ENCODE results near the gene EPHX1. TPM values are rescaled to one million over a fixed set of nuclear protein-coding genes. Genes with fewer than 3 reads are reported as not detected.

Gene EPHX1
- total RNA-seq, 2 donors from 2014 or later: 58.9 to 113 TPM

DNA sequence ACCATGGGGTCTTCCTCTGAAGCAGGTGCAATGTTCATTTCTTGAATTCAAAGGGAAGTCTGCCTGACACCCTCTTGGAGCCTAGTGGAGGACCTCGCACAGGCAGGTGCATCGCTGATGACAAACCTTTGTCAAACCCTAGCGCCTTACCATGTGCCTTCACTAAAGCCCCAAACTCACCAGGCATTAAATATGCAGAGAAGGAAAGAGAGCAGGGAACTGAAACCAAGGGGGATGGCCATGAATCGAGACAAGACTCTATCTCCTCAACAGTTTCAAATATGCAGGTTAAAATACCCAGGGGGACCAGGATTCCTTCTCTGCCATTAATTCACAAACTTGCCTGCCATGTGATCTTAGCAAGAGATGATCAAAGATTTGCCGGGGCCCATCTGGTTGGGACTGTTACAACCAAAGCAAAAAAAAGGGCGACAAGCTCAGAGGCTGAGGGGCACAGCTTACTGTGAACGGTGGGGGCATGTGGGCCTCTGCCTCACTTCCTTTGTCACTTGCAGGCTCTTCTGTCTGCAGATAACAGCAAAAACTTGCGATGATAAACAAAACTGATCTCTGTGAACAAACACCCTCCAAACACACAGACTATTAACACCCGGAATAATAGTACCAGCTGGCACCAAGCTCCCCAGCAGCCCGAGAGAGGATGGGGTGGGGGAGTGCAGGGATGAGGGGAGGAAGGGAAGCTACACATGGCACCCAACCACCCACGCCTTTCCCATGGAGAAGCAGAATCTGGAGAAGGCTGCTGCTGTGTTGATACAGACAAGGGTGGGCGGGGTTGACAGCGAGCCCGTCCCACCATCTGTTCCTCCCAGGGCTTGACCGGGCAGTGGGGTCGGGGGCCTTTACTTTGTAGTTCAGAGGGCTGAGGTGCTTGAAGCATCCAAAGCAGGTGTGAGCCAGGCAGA, 38.4 kb downstream of the EPHX1 start:
- intact Hi-C loops (cut with DNase I): loop anchor here (5.0 kb wide), 2 partner anchors 76 to 371 kb away; no protein-coding TSS in a partner anchor
- DNase-seq (ENCODE audit: low spot score): no peak

DNA sequence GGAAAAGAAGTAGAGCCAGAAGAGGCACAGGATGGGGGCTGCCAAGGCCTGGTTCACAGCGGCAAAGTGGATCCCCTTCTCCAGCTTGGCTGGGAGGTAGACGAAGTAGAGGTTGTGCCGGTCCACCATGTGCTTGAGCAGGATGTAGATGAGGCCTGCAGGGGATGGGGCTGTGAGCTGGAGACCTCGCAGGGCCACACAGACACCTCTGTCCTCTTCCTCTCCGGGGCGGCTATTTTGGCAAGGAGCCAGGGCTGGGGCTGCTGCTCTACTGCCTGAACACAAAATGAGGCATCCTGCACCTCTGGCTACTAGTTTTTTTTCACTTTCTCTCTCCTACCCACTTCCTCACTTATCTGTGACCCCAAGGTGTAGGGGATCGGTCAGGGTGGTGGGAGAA, 40.0 kb downstream of the EPHX1 start:
- peak; percentile 85 for DNase-seq (ENCODE audit: low spot score)
- intact Hi-C loops (cut with DNase I): loop anchor here (5.0 kb wide), 2 partner anchors 78 to 373 kb away; no protein-coding TSS in a partner anchor

DNA sequence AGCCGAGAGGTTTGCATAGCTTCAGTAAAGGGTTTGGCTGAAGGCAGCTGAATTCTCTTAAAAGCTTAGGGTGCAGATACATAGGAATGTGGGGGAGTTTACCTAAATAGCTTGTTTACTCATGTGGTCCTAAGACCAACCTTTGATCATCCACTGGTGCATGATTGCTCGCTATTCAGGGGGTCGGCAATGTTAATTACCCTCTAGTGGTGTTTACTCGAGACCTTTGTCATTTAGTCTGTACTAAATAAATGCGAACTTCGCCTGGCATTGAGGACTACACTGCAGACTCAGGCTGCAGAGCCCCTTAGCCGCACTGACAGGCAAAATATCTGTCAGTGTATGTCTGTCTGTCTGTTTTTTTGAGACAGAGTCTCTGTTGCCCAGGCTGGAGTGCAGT, 40.4 kb downstream of the EPHX1 start:
- DNase-seq (ENCODE audit: low spot score): no peak
- intact Hi-C loops (cut with DNase I): no loop called here

DNA sequence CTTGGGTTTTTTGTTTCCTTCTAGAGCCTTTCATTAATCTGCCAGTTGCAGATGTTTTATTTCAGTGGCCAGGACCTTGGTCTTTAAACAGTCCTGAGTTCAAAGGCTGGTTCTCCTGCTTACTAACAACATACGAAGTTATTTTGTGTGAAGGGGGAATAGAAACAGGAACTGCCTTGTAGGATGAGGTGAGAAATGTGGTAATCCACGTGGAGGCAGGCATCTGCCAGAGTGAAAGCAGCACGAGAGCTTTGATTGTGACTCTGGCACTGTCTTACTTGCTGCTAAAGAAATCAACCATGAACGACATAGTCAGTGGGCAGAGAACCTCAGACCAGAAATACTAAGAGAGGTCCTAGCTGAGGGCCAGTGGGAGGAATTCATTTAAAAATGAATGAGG, 41.9 kb downstream of the EPHX1 start:
- intact Hi-C loops (cut with DNase I): no loop called here
- no peak for DNase-seq (ENCODE audit: low spot score)

DNA sequence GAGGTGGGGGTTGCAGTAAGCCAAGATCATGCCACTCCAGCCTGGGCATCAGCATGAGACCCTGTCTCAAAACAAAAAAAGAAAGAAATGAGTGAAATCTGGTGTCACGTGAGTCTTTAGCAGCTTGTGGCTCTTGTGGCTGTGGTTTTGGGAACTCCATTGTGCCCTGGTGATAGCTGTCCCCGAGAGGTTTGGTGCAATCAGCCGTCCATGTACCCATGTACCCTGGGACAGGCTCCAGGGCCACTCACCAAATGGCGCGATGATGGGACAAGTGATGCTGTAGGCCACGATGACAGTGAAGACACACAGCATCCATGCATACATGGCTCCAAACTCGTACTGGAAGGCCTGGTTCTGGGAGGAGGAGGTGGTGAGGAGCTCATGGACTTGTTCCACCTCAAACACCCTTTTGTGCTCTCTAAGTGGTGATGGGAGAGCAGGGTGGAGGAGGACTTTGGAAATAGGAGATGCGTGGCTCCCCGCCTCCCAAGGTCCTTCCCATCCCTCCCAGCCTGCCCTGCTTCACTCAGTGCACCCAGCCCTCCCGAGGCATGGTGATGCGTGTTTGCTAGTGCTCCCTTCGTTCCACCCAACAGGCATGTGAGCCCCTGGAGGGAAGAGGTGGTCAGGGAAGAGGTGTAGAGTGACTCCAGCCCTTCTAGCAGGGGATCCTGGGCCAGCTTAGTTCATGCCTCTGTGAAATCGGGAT, 42.6 kb downstream of the EPHX1 start:
- no peak for DNase-seq (ENCODE audit: low spot score)
- intact Hi-C loops (cut with DNase I): no loop called here

DNA sequence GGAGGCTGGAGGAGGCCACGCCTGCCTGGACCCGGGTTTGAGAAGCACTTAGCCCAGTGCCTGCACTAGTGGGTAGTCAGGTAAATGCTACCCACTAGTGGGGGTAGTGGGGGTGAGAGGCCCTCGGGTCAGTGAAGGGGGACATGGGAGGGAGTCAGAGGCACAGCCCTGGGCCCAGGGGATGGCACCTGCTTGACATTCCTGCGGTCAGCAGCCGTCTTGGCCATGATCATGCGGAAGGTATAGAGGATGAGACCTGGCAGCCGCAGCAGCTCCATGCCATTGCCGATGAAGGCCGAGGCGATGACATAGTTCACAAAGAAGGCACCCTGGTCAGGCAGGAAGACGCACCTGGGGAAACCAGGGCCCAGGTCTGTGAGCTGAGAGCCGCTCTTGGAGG, 43.5 kb downstream of the EPHX1 start:
- DNase-seq (ENCODE audit: low spot score): no peak
- intact Hi-C loops (cut with DNase I): no loop called here

DNA sequence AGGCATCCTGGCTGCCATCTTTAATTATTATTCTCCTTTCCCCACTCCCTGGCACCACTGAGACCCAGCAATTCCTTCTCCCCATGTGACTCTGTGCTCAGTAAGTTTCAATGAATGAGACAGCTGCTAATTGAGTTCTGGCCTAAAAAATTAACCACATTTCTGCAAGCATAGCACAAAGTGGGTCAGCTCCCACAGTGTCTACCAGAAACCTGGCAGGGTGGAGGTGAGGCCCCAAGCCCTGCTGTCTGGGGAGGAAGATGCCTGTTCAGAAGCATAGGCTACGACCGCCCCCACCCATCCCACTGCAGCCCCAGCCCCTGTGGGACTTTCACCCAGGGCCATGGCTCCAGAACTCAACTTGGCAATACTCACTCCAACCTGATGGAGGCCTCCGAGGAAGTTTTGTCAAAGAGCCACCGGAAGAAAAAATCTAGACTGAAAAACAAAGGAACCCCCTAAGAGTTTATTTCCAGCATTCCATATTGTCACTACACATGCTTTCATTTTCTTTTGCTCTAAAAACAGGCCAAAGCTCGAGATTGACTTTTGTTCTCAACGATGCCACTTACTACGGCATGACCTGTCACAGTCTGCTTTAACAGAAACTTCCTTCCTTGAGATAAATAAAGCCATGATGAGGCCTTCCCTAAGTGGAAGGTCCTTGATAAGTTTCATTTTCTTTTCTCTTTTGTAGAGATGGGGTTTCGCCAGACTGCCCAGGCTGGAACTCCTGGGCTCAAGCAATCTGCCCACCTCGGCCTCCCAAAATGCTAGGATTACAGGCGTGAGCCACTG, 45.8 kb downstream of the EPHX1 start:
- intact Hi-C loops (cut with DNase I): no loop called here
- DNase-seq (ENCODE audit: low spot score): no peak

DNA sequence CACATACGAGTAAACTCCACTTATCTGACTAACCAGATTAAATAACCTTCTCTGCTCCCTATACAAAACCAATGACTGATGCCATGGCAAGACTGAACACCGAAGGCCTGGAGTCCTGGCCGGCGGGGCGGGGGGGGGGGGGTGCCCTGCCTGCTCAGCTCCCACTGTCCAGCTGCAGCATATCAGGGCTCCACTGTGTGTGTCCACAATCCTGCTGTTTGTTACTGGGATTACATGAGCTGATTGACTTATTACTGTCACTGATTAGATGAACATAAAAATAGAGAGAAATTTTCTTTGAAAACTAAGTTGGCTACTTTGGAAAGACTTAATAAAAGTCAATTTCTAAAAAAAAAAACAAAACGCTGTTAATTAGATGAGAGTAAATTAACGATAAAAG, 47.3 kb downstream of the EPHX1 start:
- DNase-seq (ENCODE audit: low spot score): no peak
- intact Hi-C loops (cut with DNase I): no loop called here

DNA sequence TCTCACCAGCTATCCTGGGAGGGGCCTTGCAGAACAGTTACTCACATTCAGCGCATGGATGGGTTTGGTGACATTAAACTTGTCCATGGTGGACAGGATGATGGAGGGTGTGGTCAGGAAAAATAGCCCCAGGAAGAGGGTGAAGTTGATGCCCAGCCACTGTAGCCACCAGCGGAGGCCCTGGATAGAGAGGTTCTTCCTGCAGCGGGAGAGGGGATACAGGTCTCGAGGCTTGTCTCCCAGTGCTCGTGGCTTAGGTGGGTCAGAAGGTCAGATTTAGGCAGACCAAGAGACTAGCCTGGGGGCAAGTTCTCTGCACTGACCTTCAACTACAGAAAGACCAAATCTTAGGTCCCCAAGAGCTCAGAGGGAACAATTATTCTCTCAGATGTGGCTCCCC, 49.2 kb downstream of the EPHX1 start:
- DNase-seq (ENCODE audit: low spot score): no peak
- intact Hi-C loops (cut with DNase I): no loop called here

DNA sequence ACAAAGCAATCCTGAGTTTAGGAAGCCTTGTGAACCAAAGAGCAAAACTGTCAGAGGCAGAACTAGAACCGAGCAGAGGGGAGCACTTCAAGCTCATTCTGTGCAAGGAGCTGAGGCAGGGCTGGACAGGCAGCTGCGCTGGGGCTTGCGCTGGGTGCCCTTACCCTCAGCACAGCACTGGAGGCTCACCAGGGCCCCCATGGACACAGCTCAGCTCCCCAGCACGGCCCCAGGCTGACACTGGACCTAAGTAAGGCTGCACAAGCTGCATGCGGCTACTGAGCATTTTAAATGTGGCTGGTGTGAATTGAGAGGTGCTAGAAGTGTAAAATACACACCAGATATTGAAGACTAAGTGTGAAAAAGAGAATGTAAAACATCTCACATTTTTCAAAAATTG, 50.2 kb downstream of the EPHX1 start:
- no peak for DNase-seq (ENCODE audit: low spot score)
- intact Hi-C loops (cut with DNase I): no loop called here

DNA sequence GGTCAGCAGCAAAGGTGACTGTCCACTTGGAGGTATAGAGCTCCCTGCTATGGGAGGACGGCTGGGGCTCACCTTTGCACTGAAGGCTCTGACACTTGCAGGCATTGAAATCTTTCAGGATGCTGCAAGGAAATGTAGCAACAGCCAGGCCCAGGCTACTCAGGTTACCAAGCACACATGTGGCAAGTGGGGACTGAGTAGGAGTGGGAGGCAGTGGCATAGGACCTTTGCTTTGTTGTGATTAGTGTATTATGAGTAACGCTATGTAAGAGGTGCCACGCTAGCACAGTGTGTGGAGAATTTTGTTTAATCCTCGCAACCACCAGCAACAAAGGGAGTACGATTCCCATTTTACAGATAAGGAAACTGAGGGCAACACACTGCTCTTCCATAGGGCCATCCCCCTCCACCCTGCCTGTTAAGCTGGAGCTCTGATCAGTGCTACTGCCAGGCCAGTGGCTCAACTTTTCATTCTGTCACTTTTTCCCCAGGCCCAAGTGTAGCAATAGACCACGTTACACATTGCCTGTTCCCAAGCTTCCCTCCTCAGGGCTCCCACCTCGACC, 51.0 kb downstream of the EPHX1 start:
- intact Hi-C loops (cut with DNase I): no loop called here
- no peak for DNase-seq (ENCODE audit: low spot score)

DNA sequence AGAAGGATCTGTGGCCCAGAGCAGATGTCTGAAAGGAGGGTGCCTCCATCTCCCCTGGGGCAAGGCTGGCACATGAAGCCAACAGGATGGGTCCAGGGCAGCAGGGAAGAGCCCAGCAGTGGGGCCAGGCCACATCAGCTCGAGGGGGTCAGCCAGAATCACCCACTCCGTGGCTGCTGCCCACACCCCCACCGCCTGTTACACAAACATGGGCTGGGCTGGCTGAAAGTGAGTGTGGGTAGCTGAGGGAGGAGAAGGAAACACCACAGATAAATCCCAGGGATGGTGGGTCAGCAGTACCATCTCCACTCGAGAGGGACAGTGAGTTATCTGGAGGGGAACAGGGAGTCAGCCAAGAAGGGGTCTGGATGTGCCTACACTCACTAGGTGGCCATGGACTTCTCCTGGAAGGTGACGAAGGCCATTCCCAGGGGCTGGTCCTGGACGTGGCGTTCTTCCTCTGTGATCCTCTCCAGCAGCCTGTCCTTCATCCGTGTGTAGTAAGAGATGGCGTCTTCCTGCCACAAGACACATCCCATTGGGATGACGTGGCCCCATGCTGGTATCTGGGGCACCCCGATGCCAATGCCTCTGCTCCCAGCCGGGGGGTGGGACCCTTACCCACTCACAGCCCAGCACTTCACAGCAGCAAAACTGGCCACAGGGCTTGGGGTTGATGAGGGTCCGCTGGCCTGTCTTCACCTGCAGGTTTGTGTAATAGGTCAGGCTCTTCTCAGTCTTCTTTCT, 52.1 kb downstream of the EPHX1 start:
- no peak for DNase-seq (ENCODE audit: low spot score)
- intact Hi-C loops (cut with DNase I): no loop called here

DNA sequence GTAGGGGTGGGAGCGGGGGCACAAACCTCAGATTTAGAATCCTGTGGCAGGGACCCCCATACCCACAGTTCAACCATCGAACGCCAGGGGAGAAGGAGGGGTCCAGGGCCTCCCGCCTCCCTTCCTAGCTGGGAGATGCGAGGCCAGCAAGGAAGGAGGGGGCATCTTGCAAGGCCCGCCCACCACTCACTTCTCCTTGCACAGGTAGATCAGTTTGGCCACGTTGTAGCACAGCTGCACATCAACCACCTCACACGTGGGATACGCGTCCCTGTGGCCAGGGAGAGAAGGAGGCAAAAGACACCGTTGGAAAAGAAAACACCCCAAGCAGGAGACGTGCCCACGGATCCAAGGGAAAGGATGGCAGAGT, 52.6 kb downstream of the EPHX1 start:
- DNase-seq (ENCODE audit: low spot score): no peak

DNA sequence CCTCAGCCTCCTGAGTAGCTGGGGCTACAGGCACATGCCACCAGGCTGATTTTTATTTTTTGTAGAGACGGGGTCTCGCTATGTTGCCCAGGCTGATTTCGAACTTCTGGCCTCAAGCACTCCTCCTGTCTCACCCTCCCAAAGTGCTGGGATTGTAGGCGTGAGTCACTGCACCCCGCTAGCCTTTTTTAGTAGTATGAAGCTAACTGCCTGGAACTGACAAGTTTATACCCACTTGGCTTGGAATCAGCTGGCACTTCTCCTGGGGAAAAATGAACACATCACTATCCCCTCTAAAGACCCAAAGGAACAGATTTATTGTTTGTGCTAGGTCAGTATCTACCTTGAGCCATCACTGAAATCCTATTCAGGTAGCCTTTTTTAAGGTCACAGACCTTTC, 53.2 kb downstream of the EPHX1 start:
- DNase-seq (ENCODE audit: low spot score): no peak
- intact Hi-C loops (cut with DNase I): no loop called here

More for the DNA sequence above, 52.6 kb downstream of the EPHX1 start:
- intact Hi-C loops (cut with DNase I): no loop called here

DNA sequence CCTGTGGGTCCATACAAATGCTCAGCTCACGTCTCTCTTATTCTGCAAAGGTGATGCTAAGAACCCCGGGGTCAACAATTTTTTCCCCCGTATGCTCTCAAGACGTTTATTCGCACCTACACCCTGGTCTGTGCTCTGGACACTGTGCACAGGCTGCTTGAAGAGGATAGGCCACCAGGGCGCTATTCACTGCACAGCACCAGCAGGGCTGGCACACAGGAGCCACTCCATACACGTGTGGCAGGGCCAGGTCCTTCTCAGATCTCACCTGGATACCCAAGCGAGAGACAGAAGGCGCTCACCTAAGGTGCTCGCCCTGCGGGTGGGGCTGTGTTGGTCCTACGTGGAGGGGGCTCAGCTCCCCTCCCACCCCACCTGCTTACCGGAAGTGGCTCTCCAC, 55.6 kb downstream of the EPHX1 start:
- intact Hi-C loops (cut with DNase I): no loop called here

DNA sequence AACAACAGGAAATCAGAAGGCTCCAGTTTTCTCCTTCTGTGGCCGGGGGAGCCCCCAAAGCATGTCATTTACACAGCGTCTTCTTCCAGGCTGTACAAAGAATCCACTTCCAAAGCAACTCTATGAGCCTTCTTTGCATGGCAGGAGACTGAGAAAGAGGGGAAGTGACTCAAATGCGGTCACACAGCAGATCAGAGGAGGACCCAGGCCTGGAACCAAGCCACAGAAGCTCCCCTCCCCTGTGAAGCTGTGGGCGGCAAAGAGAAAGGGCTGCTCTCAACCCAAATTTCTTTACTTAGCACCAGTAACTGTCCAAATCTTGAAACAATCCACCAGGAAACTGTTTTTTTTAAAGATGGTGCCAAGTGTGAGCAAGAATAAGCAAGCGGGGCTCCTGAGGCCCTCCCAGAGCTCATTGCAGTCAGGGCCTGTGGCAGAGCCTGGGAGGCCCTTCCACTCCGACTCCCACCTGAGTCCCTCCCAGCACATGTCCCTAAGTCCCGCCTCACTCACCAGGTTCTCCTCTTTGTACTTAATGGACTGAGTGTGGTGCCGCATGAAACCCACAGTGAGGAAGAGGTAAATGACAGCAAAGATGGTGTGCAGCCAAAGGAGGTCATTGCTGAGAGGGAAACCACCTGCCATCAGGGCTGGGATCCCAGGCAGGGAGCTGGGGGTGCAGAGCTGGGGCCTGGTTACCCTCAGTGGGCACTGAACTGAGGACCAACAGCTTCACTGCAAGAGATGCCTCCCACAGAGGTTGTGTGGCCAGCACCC, 56.3 kb downstream of the EPHX1 start:
- no peak for DNase-seq (ENCODE audit: low spot score)

More for the DNA sequence above, 55.6 kb downstream of the EPHX1 start:
- DNase-seq (ENCODE audit: low spot score): no peak

DNA sequence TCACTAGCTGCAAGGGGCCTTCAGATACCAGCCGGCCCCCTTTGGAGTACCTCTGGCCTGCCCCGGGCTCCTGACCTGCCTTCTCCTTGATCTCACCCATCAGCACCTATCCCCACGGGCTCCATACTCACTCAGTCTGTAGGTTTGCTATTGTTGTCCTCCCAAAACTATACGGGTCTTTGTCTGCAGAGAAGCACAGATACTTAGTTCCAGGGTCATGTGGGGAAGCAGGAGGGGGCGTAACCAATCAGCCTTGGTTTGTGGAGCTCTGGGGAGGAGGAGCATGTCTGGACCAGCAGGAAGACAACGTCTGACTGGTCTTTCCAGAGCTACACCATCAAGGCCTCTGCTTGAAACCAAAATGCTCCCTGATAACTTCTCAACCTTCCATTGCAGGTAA, 57.1 kb downstream of the EPHX1 start:
- intact Hi-C loops (cut with DNase I): no loop called here
- no peak for DNase-seq (ENCODE audit: low spot score)

More for the DNA sequence above, 56.3 kb downstream of the EPHX1 start:
- intact Hi-C loops (cut with DNase I): no loop called here

Measured in posterior vena cava (tissue), 2 donors.